Placental epithelial cell (primary cell): ENCODE measurements around the gene BTNL8. TPM values are rescaled to one million over a fixed set of nuclear protein-coding genes. Genes with fewer than 3 reads are reported as not detected.

ENCODE experiments used
- small RNA-seq: library from RNA; depleted of rRNA; stranded (forward); fragments of <200 nt; gene quantifications from one replicate; pipeline ENCODE3, GENCODE V24; 2012
- total RNA-seq: library from RNA; depleted of rRNA; stranded (reverse); fragments of >200 nt; gene quantifications from 2 replicates; pipeline ENCODE4 v1.2.3, GENCODE V29; 2012

The BTNL8 gene
- total RNA-seq: not detected in 2 replicates

GRCh38 chr5:180898621-180899246 is at the start of gene BTNL8:
TSS of gene BTNL8 (plus strand) at chr5:180899159. CDS start at chr5:180899311, 152 bp downstream.

GRCh38 chr5:180860887-180861822 is 37.8 kb upstream of the BTNL8 start, which contains the start of gene ZFP62:
TSS of gene ZFP62 (minus strand) at chr5:180861276. CDS start at chr5:180861219, 57 bp downstream.

GRCh38 chr5:180988592-180988991 is 89.6 kb downstream of the BTNL8 start, which contains the start of gene BTNL3:
TSS of gene BTNL3 (plus strand) at chr5:180988846. CDS start at chr5:180989029, 183 bp downstream.

Small RNA genes within 50 kb of the gene (small RNA-seq; reads per million reads assigned to genes)
- not detected for gene RF00019
- not detected for gene RPS29P12

Other genes with a start within 250 kb of the BTNL8 start
- under 0.01 TPM in 2 replicates for gene FLT4, start 249.6 kb upstream of the BTNL8 start, total RNA-seq
- gene OR2Y1, start 159.1 kb upstream of the BTNL8 start, total RNA-seq: not detected in 2 replicates
- gene MGAT1, start 96.4 kb upstream of the BTNL8 start, total RNA-seq: 174 and 290 TPM in 2 replicates
- gene ZFP62, start 37.9 kb upstream of the BTNL8 start, total RNA-seq: 14.9 and 23.9 TPM in 2 replicates
- gene BTNL3, start 89.7 kb downstream of the BTNL8 start, total RNA-seq: not detected in 2 replicates
- gene BTNL9, start 141.1 kb downstream of the BTNL8 start, total RNA-seq: under 0.01 and 0.11 TPM in 2 replicates
- gene OR2V1, start 232.0 kb downstream of the BTNL8 start, total RNA-seq: not detected in 2 replicates
- not detected in 2 replicates for gene OR2V2, start 248.4 kb downstream of the BTNL8 start, total RNA-seq